ENCODE results near the gene PPP1CC.
"Not testable (repeated sequence)": the region's sequence is repeated elsewhere in the genome, so short reads cannot be mapped to it uniquely, and the experiment has no call there.

PPP1CC gene

DNA sequence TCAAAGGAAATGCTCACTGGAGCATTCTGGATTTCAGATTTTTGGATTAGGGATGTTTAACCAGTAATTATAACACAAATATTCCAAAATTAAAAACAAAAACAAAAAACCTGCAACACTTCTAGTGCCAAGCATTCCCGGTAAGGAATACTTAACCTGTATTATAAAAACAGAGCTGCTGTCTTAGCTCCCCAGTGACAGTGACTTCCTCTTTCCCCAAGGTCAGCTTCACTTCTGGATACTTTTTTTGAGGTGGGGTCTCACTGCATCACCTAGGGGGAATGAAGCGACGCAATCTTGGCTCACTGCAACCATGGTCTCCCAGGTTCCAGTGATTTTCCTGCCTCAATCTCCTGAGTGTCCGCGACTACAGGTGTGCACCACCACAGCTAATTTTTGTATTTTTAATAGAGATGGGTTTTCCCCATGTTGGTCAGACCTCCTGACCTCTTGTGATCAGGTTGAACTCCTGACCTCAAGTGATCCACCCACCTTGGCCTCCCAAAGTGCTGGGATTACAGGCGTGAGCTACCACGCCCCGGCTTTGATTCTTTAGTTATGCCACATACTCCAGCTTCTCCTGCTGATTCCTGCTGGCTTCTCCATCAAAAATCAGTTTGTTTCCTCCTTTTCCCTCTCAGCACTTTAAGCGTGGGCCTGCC is 15.9 kb downstream of the PPP1CC start:
- in situ Hi-C loops (cut with MboI; ENCODE audit: low sequenced_read_pairs): no loop called here
- Histone ChIP-seq H3K9me3 (no peaks in the 10 kb centered on the region), H3K4me3 (no peak overlapping the region), H3K36me3 (replicated peaks) (peaks cover 98% of the 10 kb centered on the region), H3K27me3 (ENCODE audit: low read depth) (no peaks in the 10 kb centered on the region), H3K4me1 (peaks cover 5% of the 10 kb centered on the region)
- DNase-seq (ENCODE audit: low spot score in 2 of 2): no peak

DNA sequence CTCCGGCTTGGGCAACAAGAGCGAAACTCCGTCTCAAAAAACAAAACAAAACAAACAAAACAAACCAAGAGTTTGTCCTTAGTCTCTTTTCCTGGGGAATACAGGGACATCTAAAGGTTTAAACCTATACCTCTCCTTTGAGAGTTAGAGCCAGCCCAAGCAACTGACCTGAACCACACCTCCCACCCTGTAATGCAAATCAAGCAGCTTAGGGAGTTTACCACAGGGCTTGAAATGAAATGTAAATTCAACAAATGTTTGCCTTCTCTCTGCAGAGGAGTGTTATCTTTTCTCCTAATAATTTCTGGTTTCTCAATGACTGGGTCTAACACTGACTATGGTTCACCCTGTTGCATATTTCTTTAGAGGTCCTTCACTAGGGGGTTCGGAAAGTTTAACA is 16.7 kb downstream of the PPP1CC start:
- H3K9me3 ChIP-seq: no peaks in the 10 kb centered on the region
- DNase-seq (ENCODE audit: low spot score in 2 of 2): no peak
- peaks cover 98% of the 10 kb centered on the region for H3K36me3 ChIP-seq (replicated peaks)
- H3K4me3 ChIP-seq: no peak overlapping the region
- in situ Hi-C loops (cut with MboI; ENCODE audit: low sequenced_read_pairs): no loop called here
- no peaks in the 10 kb centered on the region for H3K27me3 ChIP-seq (ENCODE audit: low read depth)
- peaks cover 14% of the 10 kb centered on the region for H3K4me1 ChIP-seq

DNA sequence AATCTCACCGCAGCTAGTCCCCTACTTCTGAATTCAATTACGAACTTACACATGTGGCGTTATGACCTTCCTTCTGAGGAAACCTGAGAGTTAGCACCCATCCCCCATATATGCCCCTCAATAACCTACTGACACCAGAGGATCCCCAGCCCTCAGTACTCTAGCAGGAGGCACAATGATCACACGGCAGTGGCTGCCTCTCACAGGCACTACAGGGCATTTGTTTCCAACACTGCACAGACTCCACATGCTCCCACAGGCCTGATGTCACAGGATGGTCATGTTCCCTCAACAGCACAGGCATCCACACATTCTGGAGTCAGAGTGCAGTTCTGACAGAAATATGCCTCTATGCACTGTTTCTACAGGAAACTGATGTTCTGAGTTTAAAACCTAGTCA is 17.4 kb downstream of the PPP1CC start:
- no peaks in the 10 kb centered on the region for H3K9me3 ChIP-seq
- H3K4me1 ChIP-seq: peaks cover 19% of the 10 kb centered on the region
- no peak overlapping the region for H3K4me3 ChIP-seq
- in situ Hi-C loops (cut with MboI; ENCODE audit: low sequenced_read_pairs): no loop called here
- H3K36me3 ChIP-seq (replicated peaks): peaks cover 92% of the 10 kb centered on the region
- no peak for DNase-seq (ENCODE audit: low spot score in 2 of 2)
- no peaks in the 10 kb centered on the region for H3K27me3 ChIP-seq (ENCODE audit: low read depth)

DNA sequence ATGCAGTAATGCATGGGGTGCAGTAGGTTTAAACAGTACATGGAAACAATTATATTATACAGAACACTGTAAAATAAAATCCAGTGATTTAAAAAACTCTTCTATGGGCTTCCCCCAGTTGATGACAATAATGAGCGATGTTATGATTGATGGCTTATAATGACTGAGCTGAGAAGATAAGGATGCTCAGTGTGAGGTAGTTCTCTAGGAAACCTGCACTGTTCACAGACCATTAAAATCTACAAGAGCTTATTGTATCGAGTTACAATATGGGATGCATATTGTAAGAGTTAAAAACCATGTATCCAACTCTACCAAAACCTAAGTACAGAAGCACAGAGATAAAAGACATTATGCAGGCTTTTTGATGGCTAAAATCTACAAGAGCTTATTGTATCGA is 19.8 kb downstream of the PPP1CC start:
- Histone ChIP-seq H3K4me1 (peaks cover 25% of the 10 kb centered on the region), H3K36me3 (replicated peaks) (peaks cover 92% of the 10 kb centered on the region)
- H3K9me3 ChIP-seq; DNase-seq (ENCODE audit: low spot score in 2 of 2); in situ Hi-C loops (cut with MboI; ENCODE audit: low sequenced_read_pairs); H3K27me3 ChIP-seq (ENCODE audit: low read depth); H3K4me3 ChIP-seq: not testable (repeated sequence)

DNA sequence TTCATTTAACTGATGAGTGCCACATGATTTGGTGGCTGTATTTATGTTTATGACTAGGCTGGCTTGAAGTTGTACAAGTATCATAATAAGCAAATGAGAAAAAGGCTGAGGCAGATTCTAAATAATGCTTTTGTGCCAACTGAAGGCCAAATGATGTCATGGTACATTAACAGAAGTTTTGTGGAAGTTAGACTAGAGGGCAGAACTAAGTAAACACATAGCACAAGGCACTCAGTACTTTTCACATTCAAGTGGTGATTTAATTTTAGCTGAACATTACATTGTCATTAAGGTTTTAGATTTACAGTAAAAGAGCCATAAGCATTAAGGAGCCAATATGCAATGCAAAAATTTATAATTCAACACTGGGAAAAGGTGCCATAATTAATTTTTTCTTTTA is 21.1 kb downstream of the PPP1CC start:
- in situ Hi-C loops (cut with MboI; ENCODE audit: low sequenced_read_pairs): no loop called here
- no peaks in the 10 kb centered on the region for H3K27me3 ChIP-seq (ENCODE audit: low read depth)
- no peak for DNase-seq (ENCODE audit: low spot score in 2 of 2)
- no peak overlapping the region for H3K4me3 ChIP-seq
- H3K36me3 ChIP-seq (replicated peaks): peaks cover 83% of the 10 kb centered on the region
- no peaks in the 10 kb centered on the region for H3K9me3 ChIP-seq
- peaks cover 25% of the 10 kb centered on the region for H3K4me1 ChIP-seq

DNA sequence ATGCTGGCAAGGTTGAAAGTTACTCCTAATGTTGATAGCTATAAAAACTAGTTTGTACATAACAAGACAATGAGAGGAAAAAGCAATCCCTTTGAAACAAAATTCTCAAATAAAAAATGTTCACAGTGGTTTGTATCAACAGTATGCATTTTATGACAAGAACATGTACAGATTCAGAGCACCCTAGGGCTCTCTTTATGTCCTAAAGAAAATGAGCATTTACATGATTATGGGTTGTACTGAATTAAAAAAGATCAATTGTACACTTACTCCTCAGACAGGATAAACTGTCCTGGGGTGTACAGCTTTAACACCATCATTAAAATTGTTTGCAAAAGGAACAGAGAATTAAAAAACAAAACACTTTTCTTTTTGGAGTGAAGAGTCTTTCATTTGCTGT is 22.2 kb downstream of the PPP1CC start:
- Histone ChIP-seq H3K9me3 (no peaks in the 10 kb centered on the region), H3K4me1 (peaks cover 25% of the 10 kb centered on the region), H3K27me3 (ENCODE audit: low read depth) (no peaks in the 10 kb centered on the region), H3K4me3 (no peak overlapping the region), H3K36me3 (replicated peaks) (peaks cover 72% of the 10 kb centered on the region)
- DNase-seq (ENCODE audit: low spot score in 2 of 2): peak in 1 of 2 experiments; percentile 83
- in situ Hi-C loops (cut with MboI; ENCODE audit: low sequenced_read_pairs): no loop called here

DNA sequence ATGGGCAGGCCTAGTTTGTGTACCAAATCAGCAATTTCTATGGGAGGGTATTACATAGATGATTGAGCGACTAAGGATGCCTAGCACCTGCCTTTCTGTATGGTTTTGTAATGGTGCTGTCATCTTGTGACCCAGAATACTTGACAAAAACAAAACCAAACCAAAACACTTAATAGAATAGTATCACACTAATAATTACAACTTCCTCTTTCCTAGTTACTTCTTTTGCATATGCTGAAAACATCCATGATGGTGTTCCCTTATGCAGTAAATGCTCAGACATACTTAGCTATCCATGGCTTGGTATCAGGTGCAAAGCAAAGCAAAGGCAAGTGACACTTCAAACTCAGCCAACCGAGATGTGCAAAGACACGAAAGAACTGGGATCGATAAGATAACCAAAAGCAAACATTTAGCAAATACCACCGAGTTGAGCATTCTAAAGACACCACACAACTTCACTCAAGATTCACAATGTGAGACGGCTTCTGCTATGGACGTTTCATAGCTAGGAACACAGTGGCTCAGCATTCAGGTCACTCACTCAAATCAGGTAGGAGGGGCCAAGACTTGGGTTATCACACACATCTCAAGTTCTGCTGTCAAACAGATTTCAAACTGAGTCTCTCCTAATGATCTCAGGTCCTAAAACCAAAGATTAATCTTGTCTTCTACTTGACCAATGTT is 24.3 kb downstream of the PPP1CC start:
- H3K4me3 ChIP-seq: no peak overlapping the region
- no peaks in the 10 kb centered on the region for H3K27me3 ChIP-seq (ENCODE audit: low read depth)
- no peaks in the 10 kb centered on the region for H3K9me3 ChIP-seq
- in situ Hi-C loops (cut with MboI; ENCODE audit: low sequenced_read_pairs): no loop called here
- H3K36me3 ChIP-seq (replicated peaks): peaks cover 51% of the 10 kb centered on the region
- DNase-seq (ENCODE audit: low spot score in 2 of 2): no peak
- peaks cover 25% of the 10 kb centered on the region for H3K4me1 ChIP-seq

DNA sequence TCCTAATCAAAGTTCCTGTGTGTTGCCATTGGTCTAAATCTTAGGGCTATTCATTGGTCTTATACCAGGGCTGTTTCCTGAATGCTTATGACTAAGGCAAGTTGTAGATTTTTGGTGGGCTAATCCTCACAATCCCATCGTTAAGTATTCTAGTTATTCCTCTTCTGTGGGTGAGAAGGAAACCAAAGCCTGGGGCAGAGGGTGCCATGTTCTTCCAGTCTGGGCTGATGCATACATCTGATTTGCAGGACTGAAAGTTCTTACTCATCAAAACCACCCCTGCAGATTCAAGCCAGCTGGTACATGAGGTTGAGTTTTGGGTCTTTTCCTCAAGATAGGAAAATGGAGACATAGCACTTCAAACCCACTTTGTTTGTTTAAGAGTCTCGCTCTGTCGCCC is 25.7 kb downstream of the PPP1CC start:
- in situ Hi-C loops (cut with MboI; ENCODE audit: low sequenced_read_pairs): no loop called here
- no peak for DNase-seq (ENCODE audit: low spot score in 2 of 2)
- no peaks in the 10 kb centered on the region for H3K9me3 ChIP-seq
- peaks cover 40% of the 10 kb centered on the region for H3K36me3 ChIP-seq (replicated peaks)
- no peak overlapping the region for H3K4me3 ChIP-seq
- H3K27me3 ChIP-seq (ENCODE audit: low read depth): no peaks in the 10 kb centered on the region
- H3K4me1 ChIP-seq: peaks cover 22% of the 10 kb centered on the region

DNA sequence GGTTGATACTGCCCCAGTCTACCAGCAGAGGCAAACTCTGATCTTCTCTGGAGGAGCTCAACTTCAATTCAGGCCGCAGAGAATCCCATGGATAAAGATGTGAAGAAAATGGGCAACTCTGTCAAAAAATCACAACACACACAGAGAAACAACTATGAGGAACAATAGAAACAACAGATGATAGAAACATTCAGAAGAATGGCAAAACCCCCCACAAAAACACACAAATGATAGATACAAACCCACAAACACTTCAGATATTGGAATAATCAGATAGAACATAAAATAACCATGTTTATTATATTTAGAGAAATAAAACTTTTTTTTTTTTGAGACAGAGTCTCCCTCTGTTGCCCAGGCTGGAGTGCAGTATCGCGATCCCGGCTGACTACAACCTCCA is 33.8 kb downstream of the PPP1CC start:
- in situ Hi-C loops (cut with MboI; ENCODE audit: low sequenced_read_pairs): no loop called here

DNA sequence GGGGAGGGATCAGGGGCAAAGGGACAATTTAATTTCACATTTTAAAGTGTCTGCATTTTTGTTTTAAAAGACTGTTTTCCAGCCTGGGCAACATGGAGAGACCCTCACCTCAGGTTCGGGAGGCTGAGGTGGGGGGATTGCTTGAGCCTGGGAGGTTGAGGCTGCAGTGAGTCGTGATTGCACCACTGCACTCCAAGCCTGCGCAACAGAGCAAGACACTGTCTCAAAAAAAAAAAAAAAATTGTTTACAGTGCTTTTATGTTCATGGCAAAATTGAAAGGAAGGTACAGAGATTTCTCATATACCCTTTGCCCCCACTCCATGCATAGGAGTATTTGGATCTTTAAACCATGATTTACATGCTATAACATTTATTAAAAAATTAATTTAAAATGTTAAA is 37.4 kb downstream of the PPP1CC start:
- DNase-seq (ENCODE audit: low spot score in 2 of 2): no peak
- no peaks in the 10 kb centered on the region for H3K9me3 ChIP-seq
- no peaks in the 10 kb centered on the region for H3K36me3 ChIP-seq (replicated peaks)
- no peaks in the 10 kb centered on the region for H3K4me1 ChIP-seq
- no peaks in the 10 kb centered on the region for H3K27me3 ChIP-seq (ENCODE audit: low read depth)
- in situ Hi-C loops (cut with MboI; ENCODE audit: low sequenced_read_pairs): no loop called here
- H3K4me3 ChIP-seq: no peak overlapping the region

More for the DNA sequence above, 33.8 kb downstream of the PPP1CC start:
- no peaks in the 10 kb centered on the region for H3K4me1 ChIP-seq
- H3K4me3 ChIP-seq: no peak overlapping the region
- DNase-seq (ENCODE audit: low spot score in 2 of 2): no peak
- H3K36me3 ChIP-seq (replicated peaks): no peaks in the 10 kb centered on the region
- no peaks in the 10 kb centered on the region for H3K27me3 ChIP-seq (ENCODE audit: low read depth)
- no peaks in the 10 kb centered on the region for H3K9me3 ChIP-seq

DNA sequence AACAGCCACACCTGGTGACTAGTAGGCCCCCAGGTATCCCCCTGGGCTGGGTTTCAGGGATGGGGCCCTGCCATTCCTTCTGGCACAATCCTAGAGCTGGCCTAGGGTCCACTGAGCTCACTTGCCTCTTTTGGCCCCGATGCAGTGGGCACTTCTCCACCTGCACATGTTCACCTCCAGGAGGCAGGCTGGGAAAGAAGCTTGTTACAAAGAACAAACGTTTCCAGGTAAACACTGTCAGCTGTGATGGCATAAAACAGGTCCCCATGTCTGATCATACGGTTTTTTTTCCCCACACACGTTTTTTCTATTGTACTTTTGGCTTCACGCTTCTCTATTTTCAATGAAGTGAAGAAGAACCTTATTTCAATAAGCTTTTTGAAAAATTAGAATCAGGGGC is 37.9 kb downstream of the PPP1CC start:
- Histone ChIP-seq H3K27me3 (ENCODE audit: low read depth) (no peaks in the 10 kb centered on the region), H3K4me3 (no peak overlapping the region), H3K4me1 (no peaks in the 10 kb centered on the region), H3K9me3 (no peaks in the 10 kb centered on the region), H3K36me3 (replicated peaks) (no peaks in the 10 kb centered on the region)
- in situ Hi-C loops (cut with MboI; ENCODE audit: low sequenced_read_pairs): no loop called here
- no peak for DNase-seq (ENCODE audit: low spot score in 2 of 2)

DNA sequence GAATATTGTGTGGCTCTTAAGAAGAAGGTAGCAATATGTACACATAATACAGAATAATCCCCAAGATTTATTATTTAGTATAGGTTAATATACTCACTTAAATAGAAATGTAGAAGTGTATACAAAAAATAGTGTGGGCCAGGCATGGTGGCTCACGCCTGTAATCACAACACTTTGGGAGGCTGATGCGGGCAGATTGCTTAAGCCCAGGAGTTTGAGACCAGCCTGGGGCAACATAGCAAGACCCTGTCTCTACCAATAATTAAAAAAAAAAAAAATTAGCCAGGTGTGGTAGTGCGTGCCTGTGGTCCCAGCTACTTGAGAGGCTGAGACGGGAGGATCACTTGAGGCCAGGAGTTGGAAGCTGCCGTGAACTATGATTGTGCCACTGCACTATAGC is 38.5 kb downstream of the PPP1CC start:
- Histone ChIP-seq H3K9me3 (no peaks in the 10 kb centered on the region), H3K27me3 (ENCODE audit: low read depth) (no peaks in the 10 kb centered on the region), H3K36me3 (replicated peaks) (no peaks in the 10 kb centered on the region), H3K4me3 (no peak overlapping the region), H3K4me1 (no peaks in the 10 kb centered on the region)
- in situ Hi-C loops (cut with MboI; ENCODE audit: low sequenced_read_pairs): no loop called here
- no peak for DNase-seq (ENCODE audit: low spot score in 2 of 2)

DNA sequence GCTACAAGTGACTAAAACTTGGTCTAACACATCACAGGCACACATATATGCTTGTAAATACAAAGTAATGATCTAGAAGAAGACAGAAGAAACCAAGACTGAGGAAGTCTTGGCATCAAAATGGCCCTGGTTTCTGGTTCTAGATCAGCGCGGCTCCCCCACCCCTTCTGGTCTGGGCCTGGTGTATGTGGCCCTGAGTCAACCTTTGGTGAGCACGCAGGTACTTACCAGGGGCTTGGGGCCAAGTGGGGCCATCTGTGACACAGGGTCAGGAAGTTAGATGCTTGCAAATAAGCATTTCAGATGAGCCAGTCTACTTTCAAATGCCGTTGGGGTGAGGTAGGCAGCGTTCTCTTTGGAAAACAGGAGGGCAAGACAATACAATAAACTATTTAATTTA is 40.6 kb downstream of the PPP1CC start:
- no peaks in the 10 kb centered on the region for H3K36me3 ChIP-seq (replicated peaks)
- no peaks in the 10 kb centered on the region for H3K9me3 ChIP-seq
- no peaks in the 10 kb centered on the region; the same call in 1 of the 2 replicates for H3K4me1 ChIP-seq
- no peak overlapping the region for H3K4me3 ChIP-seq
- H3K27me3 ChIP-seq (ENCODE audit: low read depth): no peaks in the 10 kb centered on the region
- no peak for DNase-seq (ENCODE audit: low spot score in 2 of 2)
- in situ Hi-C loops (cut with MboI; ENCODE audit: low sequenced_read_pairs): no loop called here

DNA sequence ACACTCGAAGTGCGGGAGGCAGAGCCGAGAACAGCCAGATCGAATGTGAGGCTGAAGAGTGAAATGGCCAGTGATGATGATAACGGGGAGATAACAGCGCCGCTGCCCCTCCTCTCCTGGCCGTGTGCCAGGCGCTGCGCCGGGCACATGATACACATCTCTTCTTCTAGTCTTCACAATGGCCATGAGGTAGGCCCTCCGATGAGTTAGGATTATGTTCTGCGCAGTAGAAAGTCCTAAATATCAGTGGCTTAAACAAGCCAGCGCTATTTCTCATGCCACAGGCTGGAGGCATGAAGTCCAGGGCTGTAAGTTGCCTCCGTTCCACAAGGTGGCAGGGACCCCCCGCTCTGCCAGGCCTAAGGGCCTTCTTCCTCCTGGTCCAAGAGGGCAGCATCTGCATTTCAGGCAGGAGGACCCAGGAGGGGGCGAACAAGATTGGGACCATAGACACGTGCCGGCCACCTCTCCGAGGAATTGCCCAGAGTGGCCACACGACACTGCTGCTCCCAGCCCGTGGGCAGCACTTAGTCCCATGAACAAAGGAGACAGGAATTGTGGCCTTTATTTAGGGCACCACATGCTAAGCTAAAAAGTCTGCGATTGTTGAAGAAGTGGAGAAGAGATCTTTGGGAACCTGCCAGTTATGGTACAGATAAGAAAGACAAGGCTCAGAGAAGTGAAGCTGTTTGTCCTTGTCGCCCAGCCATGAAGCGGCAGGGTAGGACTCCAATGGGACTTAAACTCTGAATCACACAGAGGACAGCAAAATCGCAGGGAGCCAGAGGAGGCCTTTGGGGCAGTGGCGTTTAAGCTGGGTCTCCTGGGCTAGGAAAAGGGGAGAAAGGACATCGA is 42.9 kb downstream of the PPP1CC start:
- H3K4me3 ChIP-seq: no peak overlapping the region
- no peaks in the 10 kb centered on the region for H3K36me3 ChIP-seq (replicated peaks)
- H3K9me3 ChIP-seq: no peaks in the 10 kb centered on the region
- H3K27me3 ChIP-seq (ENCODE audit: low read depth): no peaks in the 10 kb centered on the region
- in situ Hi-C loops (cut with MboI; ENCODE audit: low sequenced_read_pairs): no loop called here
- no peaks in the 10 kb centered on the region; the same call in 1 of the 2 replicates for H3K4me1 ChIP-seq
- DNase-seq (ENCODE audit: low spot score in 2 of 2): no peak
